K562 (cell line): ENCODE results near the gene YAP1. TPM values are rescaled to one million over a fixed set of nuclear protein-coding genes. Genes with fewer than 3 reads are reported as not detected.

Source experiments
- ATAC-seq: fragments of 200-7000 bp; cut with Tn5 transposase; 3 replicates; pipeline ENCODE4 v1.9.1; 2020; ENCODE audit warnings: moderate library complexity
- BruUV-seq: library from RNA; stranded (reverse); fragments of 400-500 nt; replicated peaks from 2 replicates; lab custom pipeline; 2021; lab: Mats Ljungman, UMichigan
- CTCF ChIA-PET: fragments of 300-600 bp; formaldehyde crosslinking; extraction: SDS; loops from one replicate; lab custom pipeline; 2021; ENCODE audit warnings: low intra/inter-chr PET ratio; lab: Yijun Ruan, JAX
- POLR2A ChIA-PET: fragments of 300-600, 350-650 bp; sonication (Branson Sonifier 250); formaldehyde crosslinking; extraction: SDS; loops from one replicate; lab custom pipeline; 2021; ENCODE audit warnings: antibody characterized with exemption, inconsistent platforms; lab: Yijun Ruan, JAX
- DNase-seq, 4 experiments: peaks; one replicate each; pipeline versions ENCODE4 v3.0.0 to v3.0.0-alpha.2; 2011 to 2018; ENCODE audit warnings: low spot score in 3 of 4, mixed read lengths in 3 of 4; ENCODE audit errors: extremely low read depth in 1 of 4
- FAIRE-seq: peaks from 2 replicates; lab custom pipeline; 2011; peaks lifted over from hg19 to GRCh38; lab: Jason Lieb, UNC
- H2AFZ ChIP-seq: 2 replicates; pipeline ENCODE4 v1.6.0; 2011; ENCODE audit warnings: low read depth, low read length, control low read depth, inconsistent platforms
- H3K27ac ChIP-seq: fragments of 200-600 bp; 3 replicates; pipeline ENCODE4 v1.8.0; 2011; ENCODE audit warnings: low read depth, mild to moderate bottlenecking, control low read depth, inconsistent platforms, low read length, moderate library complexity, mixed read lengths; ENCODE audit errors: extremely low read depth
- H3K27me3 ChIP-seq, 2 experiments: fragments of 300-600 bp in 1 of 2; 2 replicates in 1 of 2; 3 replicates in 1 of 2; pipeline versions ENCODE4 v1.6.0 to v1.8.0; 2011; ENCODE audit warnings: inconsistent platforms in 2 of 2, low read length in 2 of 2, mild to moderate bottlenecking in 1 of 2, mixed read lengths in 1 of 2, moderate library complexity in 1 of 2; ENCODE audit not compliant: control insufficient read depth in 2 of 2, insufficient read depth in 2 of 2
- H3K36me3 ChIP-seq: fragments of 300-600 bp; 3 replicates; pipeline ENCODE4 v1.8.0; 2011; ENCODE audit warnings: mild to moderate bottlenecking, low read length, inconsistent platforms; ENCODE audit not compliant: control insufficient read depth, insufficient read depth
- H3K4me1 ChIP-seq, 2 experiments: fragments of 200-600 bp in 1 of 2; replicated peaks in 1 of 2; 2 replicates in 1 of 2; 3 replicates in 1 of 2; pipeline versions ENCODE4 v1.5.1 to v1.8.0; 2011; ENCODE audit warnings: inconsistent platforms in 2 of 2, low read length in 2 of 2, mild to moderate bottlenecking in 1 of 2, mixed read lengths in 1 of 2, moderate library complexity in 1 of 2; ENCODE audit not compliant: control insufficient read depth in 2 of 2, insufficient read depth in 2 of 2
- H3K4me2 ChIP-seq: 2 replicates; pipeline ENCODE4 v1.6.1; 2011; ENCODE audit warnings: low read length, control low read depth, inconsistent platforms, mixed read lengths; ENCODE audit not compliant: insufficient read depth
- H3K4me3 ChIP-seq: fragments of 200-600 bp; sonication (generic), shearing (Covaris generic); 2 replicates; pipeline ENCODE4 v1.5.1; 2016; ENCODE audit warnings: control low read depth, inconsistent platforms
- H3K79me2 ChIP-seq: fragments of 200-600 bp; 3 replicates; pipeline ENCODE4 v1.8.0; 2011; ENCODE audit warnings: low read length, inconsistent platforms; ENCODE audit not compliant: control insufficient read depth, insufficient read depth
- H3K9ac ChIP-seq, 2 experiments: 2 replicates each; pipeline versions ENCODE4 v1.6.0 to v1.6.1; 2011; ENCODE audit warnings: low read depth in 2 of 2, low read length in 2 of 2, control low read depth in 1 of 2, inconsistent platforms in 1 of 2, mild to moderate bottlenecking in 1 of 2, mixed read lengths in 1 of 2; ENCODE audit not compliant: insufficient read depth in 1 of 2
- H3K9me1 ChIP-seq: one replicate; pipeline ENCODE4 v1.6.0; 2011; ENCODE audit warnings: inconsistent platforms, mild to moderate bottlenecking, low read length, moderate library complexity; ENCODE audit not compliant: control insufficient read depth, insufficient read depth
- H3K9me3 ChIP-seq: replicated peaks from 2 replicates; pipeline ENCODE4 v1.5.1; 2011; ENCODE audit warnings: low read depth, low read length, inconsistent platforms; ENCODE audit not compliant: control insufficient read depth, insufficient read depth
- H4K20me1 ChIP-seq: replicated peaks from 2 replicates; pipeline ENCODE4 v1.6.1; 2011; ENCODE audit warnings: low read length, inconsistent platforms, mixed read lengths; ENCODE audit not compliant: control insufficient read depth, insufficient read depth
- CHAMP1 ChIP-seq: fragments of 450-650 bp; IDR thresholded peaks from 2 replicates; pipeline ENCODE4 v1.6.1; 2016; ENCODE audit warnings: mild to moderate bottlenecking
- CLOCK ChIP-seq: fragments of 250-450 bp; sonication (Bioruptor Pico); IDR thresholded peaks from 2 replicates; pipeline ENCODE4 v1.4.0; 2020; ENCODE audit warnings: mild to moderate bottlenecking, moderate library complexity, borderline replicate concordance
- HIVEP1 ChIP-seq: fragments of 250-450 bp; sonication (Bioruptor Pico); IDR thresholded peaks from 2 replicates; pipeline ENCODE4 v1.4.0; 2020; ENCODE audit warnings: mild to moderate bottlenecking
- NFATC3 ChIP-seq: fragments of 450-650 bp; IDR thresholded peaks from 2 replicates; pipeline ENCODE4 v1.6.1; 2017; ENCODE audit warnings: mild to moderate bottlenecking
- PATZ1 ChIP-seq: fragments of 250-450 bp; sonication (Bioruptor Pico); IDR thresholded peaks from 2 replicates; pipeline ENCODE4 v1.5.0; 2020; ENCODE audit warnings: mild to moderate bottlenecking, borderline replicate concordance
- POLR2B ChIP-seq: fragments of 450-650 bp; IDR thresholded peaks from 2 replicates; pipeline ENCODE4 v1.6.1; 2018; ENCODE audit warnings: low read depth; ENCODE audit not compliant: partially characterized antibody
- RNF2 ChIP-seq: sonication (generic); IDR thresholded peaks from 2 replicates; pipeline ENCODE4 v1.6.1; 2016
- TOE1 ChIP-seq, 2 experiments: fragments of 450-650 bp in 1 of 2; sonication (generic) in 1 of 2; formaldehyde crosslinking in 1 of 2; IDR thresholded peaks; 2 replicates each; pipeline versions ENCODE4 v1.7.1 to v1.8.0; 2016 to 2022; ENCODE audit warnings: borderline replicate concordance in 2 of 2, mild to moderate bottlenecking in 2 of 2, antibody characterized with exemption in 1 of 2, inconsistent platforms in 1 of 2, low read depth in 1 of 2, missing genetic modification reagents in 1 of 2, moderate library complexity in 1 of 2
- ZNF431 ChIP-seq: sonication (generic); formaldehyde crosslinking; IDR thresholded peaks from 2 replicates; pipeline ENCODE4 v1.8.0; 2022; ENCODE audit warnings: mild to moderate bottlenecking, missing genetic modification reagents
- ZNF518B ChIP-seq: fragments of 250-450 bp; sonication (Bioruptor Pico); IDR thresholded peaks from 2 replicates; pipeline ENCODE4 v1.5.0; 2021; ENCODE audit warnings: mild to moderate bottlenecking, moderate library complexity
- WGBS: fragments of 100-300 bp; shearing (Covaris generic); methylation state at CpG from one replicate; pipeline ENCODE4 v1.1.6; 2016; ENCODE audit warnings: low coverage, mixed read lengths; ENCODE audit not compliant: insufficient coverage; ENCODE audit errors: missing lambda C conversion rate; 5-methylcytosine and 5-hydroxymethylcytosine counted together
- in situ Hi-C: fragments of 300-500 bp; cut with MboI; formaldehyde crosslinking; loops from 4 replicates; pipeline ENCODE4 v1.15.0; 2018; ENCODE audit warnings: inconsistent platforms, mixed read lengths
- intact Hi-C: fragments of 100-400 bp; cut with micrococcal nuclease; formaldehyde crosslinking; loops from 2 replicates; pipeline ENCODE4 v1.14.2; 2022
- polyA plus RNA-seq, 8 experiments: library from polyadenylated mRNA; depleted of rRNA in 4 of 8; stranded (reverse) in 5 of 8; unstranded in 3 of 8; fragments of >200 nt; fragmentation: Nextera tagmentation in 2 of 8; fragmentation: Illumina TruSeq in 1 of 8; extraction: Ambion mirVana in 2 of 8; extraction: Trizol in 1 of 8; gene quantifications; 2 replicates each; pipeline versions ENCODE4 v1.2.1 to v1.2.3, GENCODE V29; 2011 to 2014; ENCODE audit warnings: inconsistent platforms in 1 of 8, missing spikeins in 1 of 8
- total RNA-seq, 7 experiments: library from RNA; depleted of rRNA in 6 of 7; stranded (reverse); fragments of >200 nt in 6 of 7; fragmentation: Illumina TruSeq in 2 of 7; extraction: Trizol in 2 of 7; gene quantifications; 2 replicates each; pipeline versions ENCODE4 v1.2.1 to v1.2.3, GENCODE V29; 2011 to 2021; ENCODE audit warnings: low replicate concordance in 1 of 7

YAP1 gene
- total and polyA plus RNA-seq, 9 of the 15 experiments (the other 6 are each of a cell fraction or from before 2014, with no cell fraction given), result 0.18 TPM; not detected in 8

GRCh38 chr11:102187416-102188151, 77.3 kb downstream of the YAP1 start:
- Histone ChIP-seq H3K9ac (no peak overlapping the region), H3K4me2 (no peak overlapping the region), H3K36me3 (no peaks in the 10 kb centered on the region), H2AFZ (no peak overlapping the region), H3K4me3 (no peak overlapping the region), H3K27ac (no peak overlapping the region), H3K79me2 (no peaks in the 10 kb centered on the region), H3K9me1 (no peaks in the 10 kb centered on the region), H3K27me3 (no peaks in the 10 kb centered on the region), H3K4me1 (no peaks in the 10 kb centered on the region), H4K20me1 (no peaks in the 10 kb centered on the region), H3K9me3 (no peaks in the 10 kb centered on the region)
- no peak for ATAC-seq
- intact Hi-C loops, result no loop called here
- in situ Hi-C loops, result no loop called here
- DNase-seq, result no peak
- ChIA-PET POLR2A (interaction anchor here (0.7 kb wide), 1 partner anchor 436 kb away, joined by 3 read pairs; no protein-coding TSS in a partner anchor), CTCF (no interaction called here)
- no peak for FAIRE-seq
- under 1% methylated on average over 8 of the region's 8 CpGs for WGBS
- no TSS peak for BruUV-seq
- TF ChIP-seq ZNF431 (CRISPR knock-in tag) (no peak), HIVEP1 (no peak), CHAMP1 (no peak), ZNF518B (no peak), POLR2B (no peak), CLOCK (no peak), RNF2 (no peak), TOE1 (IDR thresholded peaks at IDR 0.05; ENCODE audit: borderline replicate concordance) (no peak), TOE1 (CRISPR knock-in tag; IDR thresholded peaks at IDR 0.05; ENCODE audit: borderline replicate concordance, low read depth) (no peak), PATZ1 (CRISPR knock-in tag) (no peak), NFATC3 (no peak)
